Measurements from ENCODE around the gene FBXL19. TPM values are rescaled to one million over a fixed set of nuclear protein-coding genes. Genes with fewer than 3 reads are reported as not detected.
A peak's percentile ranks its signal among the peaks of the same experiment; 100 is the strongest.

Gene FBXL19
- total RNA-seq, 1 experiment from 2014 or later: 70.8 TPM

GRCh38 chr16:30992931-30993816, 69.8 kb downstream of the FBXL19 start:
- Histone ChIP-seq H4K20me1 (ENCODE audit: insufficient read depth) (no peaks in the 10 kb centered on the region), H3F3A (ENCODE audit: insufficient read depth, low read depth) (peaks cover 24% of the 10 kb centered on the region), H2AFZ (no peak overlapping the region), H3K4me2 (no peak overlapping the region), H3K9me3 (ENCODE audit: insufficient read depth, low read depth) (no peaks in the 10 kb centered on the region), H3K9me2 (ENCODE audit: insufficient read depth) (no peaks in the 10 kb centered on the region), H3K4me3 (no peak overlapping the region), H3K36me3 (ENCODE audit: low read depth) (no peaks in the 10 kb centered on the region), H3K4me1 (replicated peaks; ENCODE audit: insufficient read depth) (peaks cover 9% of the 10 kb centered on the region), H3K79me2 (ENCODE audit: low read depth) (no peaks in the 10 kb centered on the region), H3K27me3 (ENCODE audit: insufficient read depth, low read depth) (no peaks in the 10 kb centered on the region), H3K27ac (no peak overlapping the region)
- intact Hi-C loops (cut with micrococcal nuclease; ENCODE audit: unreplicated experiment): no loop called here
- ChIA-PET POLR2A (ENCODE audit: unreplicated experiment) (no interaction called here), CTCF (no interaction called here)
- DNase-seq: peak in 1 of 2 experiments; percentile 21
- no peak for TF ChIP-seq EZH2 (IDR thresholded peaks at IDR 0.05; ENCODE audit: low read depth)
- TF ChIP-seq, protein P1, sequence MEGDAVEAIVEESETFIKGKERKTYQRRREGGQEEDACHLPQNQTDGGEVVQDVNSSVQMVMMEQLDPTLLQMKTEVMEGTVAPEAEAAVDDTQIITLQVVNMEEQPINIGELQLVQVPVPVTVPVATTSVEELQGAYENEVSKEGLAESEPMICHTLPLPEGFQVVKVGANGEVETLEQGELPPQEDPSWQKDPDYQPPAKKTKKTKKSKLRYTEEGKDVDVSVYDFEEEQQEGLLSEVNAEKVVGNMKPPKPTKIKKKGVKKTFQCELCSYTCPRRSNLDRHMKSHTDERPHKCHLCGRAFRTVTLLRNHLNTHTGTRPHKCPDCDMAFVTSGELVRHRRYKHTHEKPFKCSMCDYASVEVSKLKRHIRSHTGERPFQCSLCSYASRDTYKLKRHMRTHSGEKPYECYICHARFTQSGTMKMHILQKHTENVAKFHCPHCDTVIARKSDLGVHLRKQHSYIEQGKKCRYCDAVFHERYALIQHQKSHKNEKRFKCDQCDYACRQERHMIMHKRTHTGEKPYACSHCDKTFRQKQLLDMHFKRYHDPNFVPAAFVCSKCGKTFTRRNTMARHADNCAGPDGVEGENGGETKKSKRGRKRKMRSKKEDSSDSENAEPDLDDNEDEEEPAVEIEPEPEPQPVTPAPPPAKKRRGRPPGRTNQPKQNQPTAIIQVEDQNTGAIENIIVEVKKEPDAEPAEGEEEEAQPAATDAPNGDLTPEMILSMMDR (conservative IDR thresholded peaks at IDR 0.05): no peak
- no TSS peak for BruUV-seq (replicated peaks)

GRCh38 chr16:30995927-30996323, 72.6 kb downstream of the FBXL19 start:
- H3F3A ChIP-seq (ENCODE audit: insufficient read depth, low read depth): peaks cover 41% of the 10 kb centered on the region
- no peaks in the 10 kb centered on the region for H3K9me3 ChIP-seq (ENCODE audit: insufficient read depth, low read depth)
- intact Hi-C loops (cut with micrococcal nuclease; ENCODE audit: unreplicated experiment): no loop called here
- TF ChIP-seq EZH2 (IDR thresholded peaks at IDR 0.05; ENCODE audit: low read depth): no peak
- TF ChIP-seq, protein P1 (conservative IDR thresholded peaks at IDR 0.05): no peak
- POLR2A ChIA-PET (ENCODE audit: unreplicated experiment): no interaction called here
- no peaks in the 10 kb centered on the region for H3K27me3 ChIP-seq (ENCODE audit: insufficient read depth, low read depth)
- H3K36me3 ChIP-seq (ENCODE audit: low read depth): no peaks in the 10 kb centered on the region
- no peak for DNase-seq
- H3K27ac ChIP-seq: no peak overlapping the region
- H3K4me2 ChIP-seq: no peak overlapping the region
- H4K20me1 ChIP-seq (ENCODE audit: insufficient read depth): no peaks in the 10 kb centered on the region
- no peaks in the 10 kb centered on the region for H3K9me2 ChIP-seq (ENCODE audit: insufficient read depth)
- BruUV-seq (replicated peaks): no TSS peak
- H3K79me2 ChIP-seq (ENCODE audit: low read depth): no peaks in the 10 kb centered on the region
- H2AFZ ChIP-seq: no peak overlapping the region
- H3K4me3 ChIP-seq: no peak overlapping the region; the same call in 1 of the 2 replicates
- peaks cover 24% of the 10 kb centered on the region for H3K4me1 ChIP-seq (replicated peaks; ENCODE audit: insufficient read depth)
- CTCF ChIA-PET: no interaction called here

GRCh38 chr16:30996324-30996984, 73.1 kb downstream of the FBXL19 start:
- intact Hi-C loops (cut with micrococcal nuclease; ENCODE audit: unreplicated experiment): no loop called here

More at GRCh38 chr16:30996324-30996984, 73.1 kb downstream of the FBXL19 start:
- ChIA-PET CTCF (interaction anchor here (0.6 to 0.8 kb wide), 2 partner anchors 9 to 10 kb away, joined by 3 to 5 read pairs; no protein-coding TSS in a partner anchor), POLR2A (ENCODE audit: unreplicated experiment) (interaction anchor here (0.6 to 1.0 kb wide), 3 partner anchors 37 to 390 kb away, joined by 3 to 29 read pairs (median 5); partner anchors contain the start of gene STX4)
- H2AFZ ChIP-seq: peak overlapping the region; percentile 80
- TSS peak; percentile 54 for BruUV-seq (replicated peaks)
- peaks cover 24% of the 10 kb centered on the region for H3K4me1 ChIP-seq (replicated peaks; ENCODE audit: insufficient read depth)
- H3K27ac ChIP-seq: no peak overlapping the region
- peaks cover 41% of the 10 kb centered on the region for H3F3A ChIP-seq (ENCODE audit: insufficient read depth, low read depth)
- H3K27me3 ChIP-seq (ENCODE audit: insufficient read depth, low read depth): no peaks in the 10 kb centered on the region
- H3K79me2 ChIP-seq (ENCODE audit: low read depth): no peaks in the 10 kb centered on the region
- TF ChIP-seq, protein P1 (conservative IDR thresholded peaks at IDR 0.05): no peak
- TF ChIP-seq EZH2 (IDR thresholded peaks at IDR 0.05; ENCODE audit: low read depth): no peak
- H3K4me2 ChIP-seq: peak overlapping the region; percentile 98
- H3K9me3 ChIP-seq (ENCODE audit: insufficient read depth, low read depth): no peaks in the 10 kb centered on the region
- H3K9me2 ChIP-seq (ENCODE audit: insufficient read depth): no peaks in the 10 kb centered on the region
- no peaks in the 10 kb centered on the region for H3K36me3 ChIP-seq (ENCODE audit: low read depth)
- no peaks in the 10 kb centered on the region for H4K20me1 ChIP-seq (ENCODE audit: insufficient read depth)
- DNase-seq: peak in 1 of 2 experiments; percentile 31
- H3K4me3 ChIP-seq: peak overlapping the region; percentile 67
